HCT116 (cell line): Measurements from ENCODE around the gene DAAM1. TPM values are rescaled to one million over a fixed set of nuclear protein-coding genes. Genes with fewer than 3 reads are reported as not detected.

Source experiments
- ATAC-seq: fragments of 200-7000 bp; cut with Tn5 transposase; 2 replicates; pipeline ENCODE4 v1.9.1; 2020; ENCODE audit warnings: mild to moderate bottlenecking, moderate library complexity
- BruUV-seq: library from RNA; stranded (reverse); fragments of 400-500 nt; replicated peaks from 2 replicates; lab custom pipeline; 2021; lab: Mats Ljungman, UMichigan
- CTCF ChIA-PET: fragments of 300-600 bp; sonication (Branson Sonifier 250); formaldehyde crosslinking; loops from one replicate; lab custom pipeline; 2021; ENCODE audit warnings: antibody characterized with exemption; lab: Charles Lee
- POLR2A ChIA-PET: fragments of 300-600, 350-600 bp; sonication (Branson Sonifier 250); formaldehyde crosslinking; loops from one replicate; lab custom pipeline; 2021; ENCODE audit warnings: antibody characterized with exemption; lab: Charles Lee
- RAD21 ChIA-PET, 2 experiments: fragments of 300-600 bp; sonication (Branson Sonifier 250); formaldehyde crosslinking; loops; one replicate each; lab custom pipeline; 2023; ENCODE audit warnings: low total read pairs in 2 of 2; ENCODE audit not compliant: uncharacterized antibody in 2 of 2, unreplicated experiment in 2 of 2, low non-redundant PET in 1 of 2; lab: Charles Lee
- DNase-seq: peaks from one replicate; pipeline ENCODE4 v3.0.0-alpha.2; 2010; ENCODE audit warnings: low read depth, low spot score
- H2AFZ ChIP-seq: fragments of 200-600 bp; shearing (Covaris generic), sonication (generic); 2 replicates; pipeline ENCODE4 v1.6.1; 2017; ENCODE audit warnings: low read depth, mixed run types, mixed read lengths, antibody characterized with exemption, low read length; ENCODE audit not compliant: poor library complexity, severe bottlenecking
- H3K27ac ChIP-seq: 2 replicates; pipeline ENCODE4 v1.5.1; 2012; ENCODE audit warnings: low read depth, low read length
- H3K27me3 ChIP-seq: fragments of 200-600 bp; sonication (generic); 2 replicates; pipeline ENCODE4 v1.6.1; 2016; ENCODE audit warnings: mixed run types, low read length, mixed read lengths; ENCODE audit not compliant: insufficient read depth
- H3K36me3 ChIP-seq, 2 experiments: fragments of 200-500 bp in 1 of 2; fragments of 200-600 bp in 1 of 2; sonication (Bioruptor generic) in 1 of 2; sonication (generic) in 1 of 2; 2 replicates each; pipeline versions ENCODE4 v1.5.1 to v1.6.1; 2014 to 2016; ENCODE audit warnings: low read length in 2 of 2, inconsistent platforms in 1 of 2, mixed read lengths in 1 of 2, mixed run types in 1 of 2; ENCODE audit not compliant: insufficient read depth in 2 of 2, control insufficient read depth in 1 of 2
- H3K4me1 ChIP-seq, 2 experiments: fragments of 200-600 bp in 1 of 2; sonication (generic) in 1 of 2; 2 replicates each; pipeline versions ENCODE4 v1.5.1 to v1.6.1; 2012 to 2017; ENCODE audit warnings: low read length in 2 of 2, inconsistent platforms in 1 of 2, mild to moderate bottlenecking in 1 of 2, mixed read lengths in 1 of 2, mixed run types in 1 of 2, moderate library complexity in 1 of 2; ENCODE audit not compliant: insufficient read depth in 2 of 2, control insufficient read depth in 1 of 2
- H3K4me2 ChIP-seq: fragments of 200-600 bp; sonication (generic); 2 replicates; pipeline ENCODE4 v1.6.1; 2017; ENCODE audit warnings: mixed run types, low read length, mixed read lengths
- H3K4me3 ChIP-seq, 2 experiments: fragments of 200-600 bp in 1 of 2; sonication (generic) in 1 of 2; replicated peaks in 1 of 2; 2 replicates each; pipeline ENCODE4 v1.5.1; 2011 to 2016; ENCODE audit warnings: low read length in 2 of 2, control low read depth in 1 of 2, low read depth in 1 of 2, mild to moderate bottlenecking in 1 of 2, mixed read lengths in 1 of 2, mixed run types in 1 of 2
- H3K79me2 ChIP-seq: fragments of 200-600 bp; sonication (generic); 2 replicates; pipeline ENCODE4 v1.6.1; 2017; ENCODE audit warnings: mild to moderate bottlenecking, mixed run types, low read length, moderate library complexity, mixed read lengths; ENCODE audit not compliant: insufficient read depth
- H3K9ac ChIP-seq: fragments of 200-600 bp; sonication (generic); 2 replicates; pipeline ENCODE4 v1.6.1; 2016; ENCODE audit warnings: low read length, mixed read lengths
- H3K9me2 ChIP-seq: fragments of 200-600 bp; sonication (generic), shearing (Covaris generic); 2 replicates; pipeline ENCODE4 v1.6.1; 2017; ENCODE audit warnings: mixed run types, mild to moderate bottlenecking, moderate library complexity; ENCODE audit not compliant: insufficient read depth
- H3K9me3 ChIP-seq, 2 experiments: fragments of 200-500 bp in 1 of 2; fragments of 200-600 bp in 1 of 2; sonication (Bioruptor generic) in 1 of 2; sonication (generic) in 1 of 2; 2 replicates each; pipeline ENCODE4 v1.6.1; 2014 to 2017; ENCODE audit warnings: low read length in 2 of 2, mixed read lengths in 2 of 2, inconsistent platforms in 1 of 2, low read depth in 1 of 2, mild to moderate bottlenecking in 1 of 2, mixed run types in 1 of 2, moderate library complexity in 1 of 2; ENCODE audit not compliant: control insufficient read depth in 1 of 2, insufficient read depth in 1 of 2
- H4K20me1 ChIP-seq: fragments of 200-600 bp; sonication (generic), shearing (Covaris generic); 2 replicates; pipeline ENCODE4 v1.6.1; 2017; ENCODE audit warnings: mixed run types, mild to moderate bottlenecking, moderate library complexity; ENCODE audit not compliant: insufficient read depth
- CBX3 ChIP-seq: IDR thresholded peaks from 2 replicates; pipeline ENCODE4 v1.6.1; 2012; ENCODE audit warnings: low read depth
- FOSL1 ChIP-seq: IDR thresholded peaks from 2 replicates; pipeline ENCODE4 v1.6.1; 2012; ENCODE audit warnings: low read depth
- MAX ChIP-seq: IDR thresholded peaks from 2 replicates; pipeline ENCODE4 v1.6.1; 2012
- POLR2A ChIP-seq: IDR thresholded peaks from 2 replicates; pipeline ENCODE4 v1.7.0; 2011; ENCODE audit warnings: borderline replicate concordance; ENCODE audit not compliant: insufficient read depth, insufficient read length; ENCODE audit errors: extremely low read depth
- RAD21 ChIP-seq: IDR thresholded peaks from 2 replicates; pipeline ENCODE4 v1.6.1; 2012; ENCODE audit warnings: low read depth, mild to moderate bottlenecking
- SIN3A ChIP-seq: IDR thresholded peaks from 2 replicates; pipeline ENCODE4 v1.6.1; 2012; ENCODE audit warnings: low read depth
- YY1 ChIP-seq: IDR thresholded peaks from 2 replicates; pipeline ENCODE4 v1.6.1; 2011; ENCODE audit warnings: low read length, low read depth, moderate library complexity, mild to moderate bottlenecking; ENCODE audit not compliant: insufficient replicate concordance; ENCODE audit errors: extremely low read depth
- ZFX ChIP-seq: fragments of 450-650 bp; IDR thresholded peaks from 2 replicates; pipeline ENCODE4 v1.6.1; 2017
- ZNF274 ChIP-seq: fragments of 200-500 bp; sonication (Bioruptor generic); IDR thresholded peaks from 2 replicates; pipeline ENCODE4 v1.6.1; 2014; ENCODE audit warnings: mild to moderate bottlenecking, low read depth, low read length, inconsistent platforms
- intact Hi-C: fragments of 100-400 bp; cut with micrococcal nuclease; formaldehyde crosslinking; loops from 2 replicates; pipeline ENCODE4 v1.10.0; 2022
- total RNA-seq: library from RNA; stranded (reverse); gene quantifications from one replicate; pipeline ENCODE4 v1.2.1, GENCODE V29; 2021; ENCODE audit not compliant: unreplicated experiment
- TF ChIP-seq, protein P1 (sequence below): IDR thresholded peaks from 2 replicates; pipeline ENCODE4 v1.6.1; 2011; ENCODE audit warnings: mild to moderate bottlenecking, low read length, moderate library complexity; ENCODE audit not compliant: insufficient replicate concordance; ENCODE audit errors: extremely low read depth

The DAAM1 gene
- total RNA-seq, 1 experiment from 2014 or later: 10.7 TPM

DNA sequence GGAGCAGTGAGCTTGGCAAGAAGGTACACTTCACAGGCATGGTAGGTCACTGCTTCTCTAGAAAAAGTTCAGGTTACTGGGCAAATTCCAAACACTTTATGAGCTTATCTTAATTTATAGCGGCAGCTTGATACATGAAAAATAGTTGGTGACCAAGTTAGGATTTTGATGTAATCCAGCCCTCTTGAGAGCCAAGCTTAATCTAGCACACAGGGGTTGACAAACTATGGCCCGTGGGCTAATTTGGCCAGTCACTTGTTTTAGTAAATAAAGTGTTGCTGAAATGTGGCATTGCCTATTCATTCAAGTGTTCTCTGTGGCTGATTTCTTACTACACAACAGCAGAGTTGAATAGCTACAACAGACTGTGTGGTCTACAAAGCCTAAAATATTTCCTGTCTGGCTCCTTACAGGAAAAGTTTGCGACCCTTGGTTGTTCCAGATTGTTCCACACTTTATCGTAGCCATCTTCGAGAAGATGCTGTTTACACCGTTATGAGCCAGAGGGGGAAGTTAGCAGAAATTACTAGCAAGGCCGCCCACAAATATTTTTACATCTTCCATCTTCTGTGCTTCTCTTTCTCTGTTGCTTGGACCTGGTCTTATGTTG, 120.9 kb downstream of the DAAM1 start:
- RAD21 ChIA-PET: no interaction called here
- no peaks in the 10 kb centered on the region for H3K36me3 ChIP-seq
- no peaks in the 10 kb centered on the region for H3K79me2 ChIP-seq
- no TSS peak for BruUV-seq
- no peak overlapping the region for H2AFZ ChIP-seq
- intact Hi-C loops: no loop called here
- H3K27ac ChIP-seq: no peak overlapping the region
- CTCF ChIA-PET: no interaction called here
- H3K4me2 ChIP-seq: no peak overlapping the region
- TF ChIP-seq POLR2A (no peak), RAD21 (no peak), SIN3A (no peak), FOSL1 (no peak), ZFX (no peak), CBX3 (no peak), YY1 (no peak), ZNF274 (no peak), MAX (no peak)
- TF ChIP-seq, protein P1, sequence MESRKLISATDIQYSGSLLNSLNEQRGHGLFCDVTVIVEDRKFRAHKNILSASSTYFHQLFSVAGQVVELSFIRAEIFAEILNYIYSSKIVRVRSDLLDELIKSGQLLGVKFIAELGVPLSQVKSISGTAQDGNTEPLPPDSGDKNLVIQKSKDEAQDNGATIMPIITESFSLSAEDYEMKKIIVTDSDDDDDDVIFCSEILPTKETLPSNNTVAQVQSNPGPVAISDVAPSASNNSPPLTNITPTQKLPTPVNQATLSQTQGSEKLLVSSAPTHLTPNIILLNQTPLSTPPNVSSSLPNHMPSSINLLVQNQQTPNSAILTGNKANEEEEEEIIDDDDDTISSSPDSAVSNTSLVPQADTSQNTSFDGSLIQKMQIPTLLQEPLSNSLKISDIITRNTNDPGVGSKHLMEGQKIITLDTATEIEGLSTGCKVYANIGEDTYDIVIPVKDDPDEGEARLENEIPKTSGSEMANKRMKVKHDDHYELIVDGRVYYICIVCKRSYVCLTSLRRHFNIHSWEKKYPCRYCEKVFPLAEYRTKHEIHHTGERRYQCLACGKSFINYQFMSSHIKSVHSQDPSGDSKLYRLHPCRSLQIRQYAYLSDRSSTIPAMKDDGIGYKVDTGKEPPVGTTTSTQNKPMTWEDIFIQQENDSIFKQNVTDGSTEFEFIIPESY: no peak
- TF ChIP-seq, all 23 proteins: peak for 0
- Histone ChIP-seq H3K27me3 (no peaks in the 10 kb centered on the region), H3K4me3 (no peak overlapping the region), H3K9me2 (no peaks in the 10 kb centered on the region), H3K9ac (no peak overlapping the region), H4K20me1 (no peaks in the 10 kb centered on the region), H3K9me3 (no peaks in the 10 kb centered on the region), H3K4me1 (peaks cover 19 to 20% of the 10 kb centered on the region in 2 experiments)
- DNase-seq: no peak
- POLR2A ChIA-PET: no interaction called here
- ATAC-seq: no peak
